Muscle of back (tissue), 13 donors: ENCODE results near the gene PDILT. TPM values are rescaled to one million over a fixed set of nuclear protein-coding genes. Genes with fewer than 3 reads are reported as not detected.
A peak's percentile ranks its signal among the peaks of the same experiment; 100 is the strongest.
"Not testable (repeated sequence)": the region's sequence is repeated elsewhere in the genome, so short reads cannot be mapped to it uniquely, and the experiment has no call there.

Experiments used
- DNase-seq, 3 donors: peaks; one replicate each; pipeline versions ENCODE4 v3.0.0 to v3.0.0-alpha.2; 2013
- long read RNA-seq, 9 donors: transcript quantifications; one replicate each; lab custom pipeline, GENCODE V29; 2026
- polyA plus RNA-seq, 10 donors: library from polyadenylated mRNA; unstranded; fragments of 120-200 nt; gene quantifications; one replicate each; pipeline ENCODE4 v1.2.1, GENCODE V29; 2013; ENCODE audit not compliant: insufficient read length in 10 of 10

The PDILT gene, protein sequence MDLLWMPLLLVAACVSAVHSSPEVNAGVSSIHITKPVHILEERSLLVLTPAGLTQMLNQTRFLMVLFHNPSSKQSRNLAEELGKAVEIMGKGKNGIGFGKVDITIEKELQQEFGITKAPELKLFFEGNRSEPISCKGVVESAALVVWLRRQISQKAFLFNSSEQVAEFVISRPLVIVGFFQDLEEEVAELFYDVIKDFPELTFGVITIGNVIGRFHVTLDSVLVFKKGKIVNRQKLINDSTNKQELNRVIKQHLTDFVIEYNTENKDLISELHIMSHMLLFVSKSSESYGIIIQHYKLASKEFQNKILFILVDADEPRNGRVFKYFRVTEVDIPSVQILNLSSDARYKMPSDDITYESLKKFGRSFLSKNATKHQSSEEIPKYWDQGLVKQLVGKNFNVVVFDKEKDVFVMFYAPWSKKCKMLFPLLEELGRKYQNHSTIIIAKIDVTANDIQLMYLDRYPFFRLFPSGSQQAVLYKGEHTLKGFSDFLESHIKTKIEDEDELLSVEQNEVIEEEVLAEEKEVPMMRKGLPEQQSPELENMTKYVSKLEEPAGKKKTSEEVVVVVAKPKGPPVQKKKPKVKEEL
- polyA plus RNA-seq: not detected
- long read RNA-seq, donor 1: 0 reads
- long read RNA-seq, donor 2: 0 reads
- long read RNA-seq, donor 3: 0 reads
- long read RNA-seq, donor 4: 0 reads
- long read RNA-seq, donor 5: 0 reads
- long read RNA-seq, donor 6: 0 reads
- long read RNA-seq, donor 7: 0 reads
- long read RNA-seq, donor 8: 0 reads
- long read RNA-seq, donor 9: 0 reads

DNA sequence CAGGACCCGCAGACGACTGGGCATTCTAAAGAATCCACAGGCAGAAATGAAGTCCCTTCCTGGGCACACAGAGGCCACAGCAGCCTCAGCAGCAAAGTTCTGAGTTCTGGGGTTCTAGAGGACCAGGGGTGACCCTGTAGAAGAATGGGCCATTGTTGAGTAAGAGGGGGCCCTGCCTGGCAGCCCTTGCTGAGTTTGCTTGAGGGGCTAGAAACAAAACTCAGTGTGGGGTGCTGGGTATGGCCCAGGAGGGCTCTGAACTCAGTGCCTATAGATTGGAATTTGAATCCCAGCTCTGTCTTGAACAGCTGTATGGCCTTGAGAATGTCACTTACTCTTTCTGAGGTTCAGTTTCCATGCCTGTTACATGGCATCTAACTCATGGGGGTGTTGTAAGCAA, at the start of gene PDILT:
TSS of gene PDILT (minus strand) at position 101 of the 400 bp plus-strand sequence. CDS start 5,437 bp downstream, outside the sequence.
- no peak for DNase-seq

DNA sequence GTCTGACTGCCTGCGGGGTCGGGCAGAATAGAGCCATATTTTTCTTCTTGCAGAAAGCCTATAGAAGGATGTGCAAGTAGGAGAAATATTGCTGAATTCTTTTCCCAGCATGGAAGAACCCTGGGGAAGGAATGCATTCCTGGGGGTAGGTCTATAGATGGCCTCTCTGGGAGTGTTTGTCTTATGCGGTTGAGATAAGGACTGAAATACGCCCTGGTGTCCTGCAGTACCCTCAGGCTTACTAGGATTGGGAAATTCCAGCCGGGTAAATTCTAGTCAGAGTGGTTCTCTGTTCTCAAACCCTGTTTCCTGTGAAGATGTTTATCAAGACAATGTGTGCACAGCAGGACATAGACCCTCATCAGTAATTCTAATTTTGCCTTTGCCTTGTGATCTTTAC, 49.1 kb upstream of the PDILT start:
- not testable (repeated sequence) for DNase-seq

DNA sequence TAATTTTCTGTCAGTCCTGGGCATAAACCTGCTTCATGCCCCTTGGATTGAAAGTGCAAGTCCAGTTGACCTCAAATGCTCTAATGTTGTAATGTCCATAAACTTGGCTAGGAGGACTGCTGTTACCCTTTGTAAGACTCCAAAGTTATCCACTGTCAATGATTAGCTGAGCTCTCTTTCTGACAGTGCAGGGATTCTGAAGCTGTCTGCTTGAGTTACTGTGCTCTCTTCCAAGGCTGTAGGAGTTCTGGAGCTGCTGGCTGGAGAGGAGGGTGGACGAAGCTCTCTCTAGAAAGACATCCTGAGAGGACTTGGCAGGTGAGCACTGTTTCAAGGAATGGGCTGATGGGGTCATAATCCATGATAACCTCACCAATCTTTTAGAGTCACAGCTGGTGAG, 46.8 kb upstream of the PDILT start, which contains the start of gene ACSM2A:
TSS of gene ACSM2A (plus strand) at position 158 of the 400 bp plus-strand sequence. CDS start 8,594 bp downstream, outside the sequence.
- not testable (repeated sequence) for DNase-seq

GRCh38 chr16:20446652-20447393, 42.3 kb upstream of the PDILT start:
- DNase-seq: not testable (repeated sequence)

DNA sequence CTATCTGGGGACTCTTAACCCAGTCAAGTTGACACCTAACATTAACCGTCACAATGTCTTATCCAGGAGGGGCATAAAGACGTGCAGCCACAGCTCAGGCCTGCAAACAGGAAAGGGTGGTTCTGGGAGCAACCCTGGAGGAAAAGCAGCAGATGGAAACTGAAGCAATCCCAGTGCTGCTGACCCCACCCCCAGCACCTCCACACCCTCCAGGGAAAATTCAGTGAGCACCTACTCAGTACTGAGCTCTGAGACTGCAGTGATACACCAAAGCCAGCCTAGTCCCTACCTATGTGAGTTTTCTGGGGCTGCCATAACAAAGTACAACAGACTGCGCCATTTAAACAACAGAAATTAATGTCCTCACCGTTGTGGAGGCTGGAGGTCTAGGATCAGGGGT, 37.3 kb upstream of the PDILT start:
- not testable (repeated sequence) for DNase-seq

- DNase-seq: peak in 2 of 3 donors; percentile 26 to 41
Observed at GRCh38 chr16:20441191-20441590, 36.7 kb upstream of the PDILT start.

GRCh38 chr16:20440731-20441130, 36.2 kb upstream of the PDILT start:
- DNase-seq: peak in 1 of 3 donors; percentile 20

DNA sequence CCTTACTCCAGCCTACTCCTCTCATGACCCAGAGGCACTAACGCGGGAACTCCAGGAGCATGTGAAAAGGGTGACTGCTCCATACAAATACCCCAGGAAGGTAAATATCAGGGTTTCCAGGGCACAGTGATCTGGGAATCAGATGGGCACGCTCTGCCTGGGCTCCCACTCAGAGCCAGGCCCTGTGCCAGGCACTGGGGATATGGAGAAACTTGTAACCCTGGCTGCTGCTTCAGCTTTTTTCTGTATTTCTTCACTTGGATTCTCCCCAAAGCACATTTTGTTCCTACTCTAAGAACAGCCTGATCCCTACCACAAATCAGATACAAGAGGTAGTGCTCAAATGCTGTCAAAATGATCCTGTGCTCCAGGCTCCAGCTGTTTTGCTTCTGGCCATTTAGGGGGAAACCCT, 35.3 kb upstream of the PDILT start:
- DNase-seq: peak in 1 of 3 donors; percentile 53

GRCh38 chr16:20438950-20439349, 34.4 kb upstream of the PDILT start:
- DNase-seq: not testable (repeated sequence)

- no peak for DNase-seq
Observed at GRCh38 chr16:20430948-20431347, 26.4 kb upstream of the PDILT start.

DNA sequence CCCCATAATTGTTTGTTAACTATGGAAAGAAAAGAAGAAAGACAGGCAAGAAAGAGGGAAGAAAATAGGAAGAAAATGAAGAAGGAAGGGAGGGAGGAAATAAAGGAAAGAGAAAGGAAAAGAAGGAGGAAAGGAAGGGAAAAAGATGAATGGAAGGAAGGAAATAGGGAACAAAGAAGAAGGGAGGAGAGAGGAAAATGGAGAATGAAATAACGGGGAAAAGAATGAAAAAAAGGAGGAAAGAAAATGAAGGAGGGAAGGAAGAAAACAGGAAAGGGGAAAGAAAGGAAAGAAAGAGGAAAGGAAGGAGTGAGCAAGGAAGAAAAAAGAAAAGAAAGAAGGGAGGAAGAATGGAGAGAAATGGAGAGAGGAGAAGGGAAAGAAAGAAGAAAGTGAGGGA, 25.9 kb upstream of the PDILT start:
- not testable (repeated sequence) for DNase-seq

DNA sequence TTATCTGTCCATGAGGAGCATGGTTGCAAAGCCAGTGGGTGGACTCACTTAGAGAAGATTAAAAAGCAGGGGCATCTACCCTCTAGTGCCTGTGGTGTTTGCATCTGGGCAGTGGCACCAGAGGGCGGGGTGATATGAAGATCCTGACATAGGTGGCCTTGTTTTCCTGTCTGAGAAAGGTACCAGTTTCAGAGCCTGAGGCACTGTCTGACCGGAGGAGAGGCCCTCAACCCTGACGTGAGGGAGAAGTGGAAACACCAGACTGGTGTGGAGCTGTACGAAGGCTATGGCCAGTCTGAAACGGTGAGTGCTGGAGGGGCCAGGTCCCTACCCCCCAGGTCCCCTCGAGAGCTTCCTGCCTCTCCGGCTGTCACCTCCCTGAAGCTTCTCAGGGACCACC, 25.0 kb upstream of the PDILT start:
- DNase-seq: not testable (repeated sequence)

DNA sequence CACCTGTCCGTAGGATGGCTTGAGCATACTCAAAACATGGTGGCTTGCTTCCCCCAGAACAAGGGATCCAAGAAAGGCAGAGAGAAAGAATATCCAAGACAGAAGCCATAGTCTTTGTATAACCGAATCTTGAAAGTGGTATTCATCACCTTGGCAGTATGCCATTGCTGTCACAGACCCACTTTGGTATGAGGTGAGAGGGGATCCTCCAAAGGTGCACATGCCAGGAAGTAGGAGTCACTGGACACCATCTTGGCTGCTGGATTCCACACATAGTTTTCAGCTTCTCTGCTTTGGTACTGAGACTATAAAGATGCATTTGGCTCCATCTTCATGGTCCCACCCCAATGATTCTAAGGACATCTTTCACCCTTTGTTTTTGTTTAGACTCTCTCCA, 22.9 kb upstream of the PDILT start:
- not testable (repeated sequence) for DNase-seq

DNA sequence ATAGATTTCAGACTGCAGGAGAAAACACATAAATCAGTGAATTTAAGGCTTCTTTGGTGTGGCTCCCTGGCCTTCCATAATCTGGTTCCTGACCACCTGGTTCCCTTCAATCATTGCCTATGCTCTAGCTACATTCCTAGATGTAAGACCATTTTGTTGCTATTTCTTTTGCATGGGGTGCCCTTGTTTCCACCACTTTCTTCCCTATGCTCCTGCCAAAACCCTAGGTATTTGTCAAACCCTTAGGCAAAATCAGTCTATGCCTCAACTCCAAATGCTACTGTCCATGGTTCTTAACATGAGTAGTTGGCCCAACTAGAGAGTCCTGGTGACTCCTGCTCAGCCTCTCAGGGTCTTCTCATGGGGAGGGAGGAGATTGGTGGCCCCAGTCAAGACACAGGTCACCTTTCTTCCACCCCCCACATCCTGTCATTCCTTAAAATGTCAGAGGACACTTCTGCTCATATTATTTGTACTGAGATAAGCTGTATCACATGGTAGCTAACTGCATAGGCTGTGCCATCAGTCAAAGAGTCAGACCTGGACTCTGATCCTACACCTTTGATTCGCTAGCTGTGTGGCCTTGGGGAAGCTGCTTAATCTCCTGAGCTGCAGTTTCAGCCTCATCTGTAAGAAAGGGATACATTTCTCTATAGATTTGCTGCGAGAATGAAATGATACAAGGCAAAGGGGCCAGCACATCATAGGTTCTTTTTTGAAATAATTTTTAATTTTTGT, 19.8 kb upstream of the PDILT start:
- no peak for DNase-seq

GRCh38 chr16:20423772-20424128, 19.2 kb upstream of the PDILT start:
- not testable (repeated sequence) for DNase-seq

GRCh38 chr16:20421748-20422147, 17.2 kb upstream of the PDILT start:
- not testable (repeated sequence) for DNase-seq

DNA sequence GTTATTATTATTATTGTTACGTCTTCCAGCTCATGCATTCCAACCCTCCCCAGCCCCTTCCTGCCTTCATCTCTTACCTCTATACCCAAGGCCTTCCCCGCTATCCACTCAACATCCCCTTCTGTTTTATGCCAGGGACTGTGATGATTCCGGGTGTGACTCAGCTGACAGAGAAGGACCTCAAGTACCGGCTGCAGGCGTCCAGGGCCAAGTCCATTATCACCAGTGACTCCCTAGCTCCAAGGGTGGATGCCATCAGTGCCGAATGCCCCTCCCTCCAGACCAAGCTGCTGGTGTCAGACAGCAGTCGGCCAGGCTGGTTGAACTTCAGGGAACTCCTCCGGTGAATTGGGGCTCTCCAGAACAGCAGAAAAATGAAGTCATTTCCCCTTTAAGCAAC, 14.6 kb upstream of the PDILT start:
- not testable (repeated sequence) for DNase-seq

DNA sequence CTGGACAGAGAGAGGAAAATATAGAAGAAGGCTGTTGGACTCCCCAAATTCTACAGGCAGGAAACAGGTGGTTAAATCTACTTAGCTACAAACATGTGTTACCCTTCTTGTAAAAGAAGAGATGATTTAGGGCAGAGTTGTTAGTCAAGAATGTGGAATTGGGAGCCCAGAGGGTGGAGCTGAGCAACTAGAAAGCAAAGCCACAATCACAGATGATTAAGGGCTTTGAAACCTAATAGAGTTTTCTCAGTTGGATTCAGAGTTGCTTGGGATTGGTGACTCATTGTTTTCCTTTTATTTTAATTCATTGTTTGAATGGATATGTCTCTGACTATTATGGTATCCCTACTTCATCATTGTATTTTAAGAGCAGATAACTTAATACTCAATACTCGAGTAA, 11.0 kb upstream of the PDILT start:
- no peak for DNase-seq

- no peak for DNase-seq
Observed at GRCh38 chr16:20411055-20411454, 6.5 kb upstream of the PDILT start.

- DNase-seq: no peak
Observed at GRCh38 chr16:20410121-20410723, 5.7 kb upstream of the PDILT start.
